Endothelial cell of umbilical vein (primary cell): ENCODE results near the gene ZNF556. TPM values are rescaled to one million over a fixed set of nuclear protein-coding genes. Genes with fewer than 3 reads are reported as not detected.

Experiments
- BruUV-seq: library from RNA; stranded (reverse); fragments of 400-500 nt; replicated peaks from 2 replicates; lab custom pipeline; 2021; lab: Mats Ljungman, UMichigan
- CTCF ChIA-PET: fragments of 300-600, 350-600 bp; sonication (Branson Sonifier 250); formaldehyde crosslinking; loops from one replicate; lab custom pipeline; 2021; ENCODE audit warnings: antibody characterized with exemption, inconsistent platforms; lab: Charles Lee
- POLR2A ChIA-PET: fragments of 300-600, 350-600 bp; sonication (Branson Sonifier 250); formaldehyde crosslinking; loops from one replicate; lab custom pipeline; 2021; ENCODE audit warnings: antibody characterized with exemption, inconsistent platforms; lab: Charles Lee
- DNase-seq: peaks from one replicate; pipeline ENCODE4 v3.0.0-alpha.2; 2011; ENCODE audit warnings: low read depth, low spot score
- FAIRE-seq: peaks from 2 replicates; lab custom pipeline; 2011; peaks lifted over from hg19 to GRCh38; lab: Jason Lieb, UNC
- H2AFZ ChIP-seq: 2 replicates; pipeline ENCODE4 v1.6.0; 2012; ENCODE audit warnings: low read depth, low read length, control low read depth, inconsistent platforms
- H3K27ac ChIP-seq: 2 replicates; pipeline ENCODE4 v1.5.1; 2011; ENCODE audit warnings: low read depth, mild to moderate bottlenecking, control low read depth, low read length, moderate library complexity; ENCODE audit not compliant: insufficient read depth
- H3K27me3 ChIP-seq, 2 experiments: 2 replicates each; pipeline versions ENCODE4 v1.6.0 to v1.6.1; 2011; ENCODE audit warnings: low read length in 2 of 2, mixed read lengths in 1 of 2; ENCODE audit not compliant: control insufficient read depth in 2 of 2, insufficient read depth in 2 of 2
- H3K36me3 ChIP-seq, 2 experiments: 2 replicates in 1 of 2; 3 replicates in 1 of 2; pipeline ENCODE4 v1.5.1; 2011; ENCODE audit warnings: low read length in 2 of 2, mild to moderate bottlenecking in 1 of 2, moderate library complexity in 1 of 2; ENCODE audit not compliant: control insufficient read depth in 2 of 2, insufficient read depth in 2 of 2; ENCODE audit errors: extremely low read depth in 1 of 2
- H3K4me1 ChIP-seq: 3 replicates; pipeline ENCODE4 v1.5.1; 2011; ENCODE audit warnings: mild to moderate bottlenecking, low read length; ENCODE audit not compliant: control insufficient read depth, insufficient read depth; ENCODE audit errors: extremely low read depth
- H3K4me2 ChIP-seq: 2 replicates; pipeline ENCODE4 v1.6.1; 2011; ENCODE audit warnings: low read length, control low read depth, mixed read lengths; ENCODE audit not compliant: insufficient read depth
- H3K4me3 ChIP-seq, 3 experiments: fragments of 200-600 bp in 1 of 3; sonication (generic), shearing (Covaris generic) in 1 of 3; replicated peaks in 1 of 3; 2 replicates each; pipeline ENCODE4 v1.5.1; 2011 to 2016; ENCODE audit warnings: control low read depth in 3 of 3, low read length in 3 of 3, mild to moderate bottlenecking in 2 of 3, inconsistent platforms in 1 of 3, low read depth in 1 of 3, moderate library complexity in 1 of 3; ENCODE audit not compliant: insufficient read depth in 1 of 3
- H3K79me2 ChIP-seq: 2 replicates; pipeline ENCODE4 v1.6.0; 2012; ENCODE audit warnings: low read length, inconsistent platforms; ENCODE audit not compliant: control insufficient read depth, insufficient read depth
- H3K9ac ChIP-seq: replicated peaks from 2 replicates; pipeline ENCODE3; 2011; ENCODE audit warnings: low read length, control low read depth; ENCODE audit not compliant: insufficient read depth; ENCODE audit errors: extremely low read depth
- H3K9me1 ChIP-seq: replicated peaks from 3 replicates; pipeline ENCODE4 v1.6.0; 2011; ENCODE audit warnings: mild to moderate bottlenecking, low read length; ENCODE audit not compliant: control insufficient read depth, insufficient read depth; ENCODE audit errors: extremely low read depth
- H3K9me3 ChIP-seq: replicated peaks from 2 replicates; pipeline ENCODE4 v1.5.1; 2012; ENCODE audit warnings: low read length, inconsistent platforms; ENCODE audit not compliant: control insufficient read depth, insufficient read depth
- H4K20me1 ChIP-seq: replicated peaks from 2 replicates; pipeline ENCODE3; 2011; ENCODE audit warnings: mild to moderate bottlenecking, low read length; ENCODE audit not compliant: control insufficient read depth, insufficient read depth; ENCODE audit errors: extremely low read depth
- EZH2 ChIP-seq: IDR thresholded peaks from 2 replicates; pipeline ENCODE4 v1.6.1; 2012; ENCODE audit warnings: borderline replicate concordance, low read depth, mild to moderate bottlenecking, moderate library complexity, low read length, inconsistent platforms; ENCODE audit not compliant: severe bottlenecking
- FOS ChIP-seq: IDR thresholded peaks from 2 replicates; pipeline ENCODE4 v1.6.1; 2011; ENCODE audit warnings: mild to moderate bottlenecking, low read length, moderate library complexity, borderline replicate concordance; ENCODE audit not compliant: insufficient read depth
- GATA2 ChIP-seq: IDR thresholded peaks from 2 replicates; pipeline ENCODE4 v1.7.0; 2011; ENCODE audit warnings: low read depth, mild to moderate bottlenecking, moderate library complexity, mixed read lengths, low read length; ENCODE audit not compliant: insufficient read length, insufficient read depth
- JUN ChIP-seq: IDR thresholded peaks from 2 replicates; pipeline ENCODE4 v1.6.1; 2011; ENCODE audit warnings: borderline replicate concordance, low read depth; ENCODE audit not compliant: insufficient read length, insufficient read depth
- MYC ChIP-seq: IDR thresholded peaks from one replicate; pipeline ENCODE4 v1.6.1; 2011; ENCODE audit warnings: mild to moderate bottlenecking, low read depth, low read length
- POLR2A ChIP-seq: IDR thresholded peaks from 2 replicates; pipeline ENCODE4 v1.6.1; 2012; ENCODE audit warnings: low read depth, mild to moderate bottlenecking, control low read depth, low read length
- POLR2AphosphoS5 ChIP-seq: IDR thresholded peaks from 2 replicates; pipeline ENCODE4 v1.6.1; 2012; ENCODE audit warnings: low read depth, mild to moderate bottlenecking, control low read depth, low read length, moderate library complexity; ENCODE audit not compliant: insufficient read depth
- dilution Hi-C: fragments of 300-500 bp; cut with MboI; formaldehyde crosslinking; loops from one replicate; pipeline ENCODE4 v1.15.0; 2019; ENCODE audit warnings: low sequenced_read_pairs; ENCODE audit not compliant: extremely low pct_ligation_motif_present
- intact Hi-C: fragments of 100-400 bp; cut with micrococcal nuclease; formaldehyde crosslinking; loops from one replicate; pipeline ENCODE4 v1.10.0; 2022
- polyA plus RNA-seq, 4 experiments: library from polyadenylated mRNA; depleted of rRNA in 3 of 4; stranded (reverse) in 3 of 4; unstranded in 1 of 4; fragments of >200 nt; gene quantifications; 2 replicates each; pipeline versions ENCODE4 v1.2.1 to v1.2.3, GENCODE V29; 2011 to 2012; ENCODE audit warnings: missing spikeins in 1 of 4
- total RNA-seq: library from RNA; stranded (reverse); gene quantifications from 2 replicates; pipeline ENCODE4 v1.2.3, GENCODE V29; 2021
- TF ChIP-seq, protein P1 (sequence below), 2 donors: IDR thresholded peaks; 1 replicate in 1 of 2; 2 replicates in 1 of 2; pipeline ENCODE4 v1.5.1; 2011; ENCODE audit warnings: low read length in 2 of 2, mild to moderate bottlenecking in 2 of 2, moderate library complexity in 2 of 2, control low read depth in 1 of 2, inconsistent platforms in 1 of 2, low read depth in 1 of 2; ENCODE audit not compliant: insufficient read depth in 1 of 2; ENCODE audit errors: extremely low read depth in 1 of 2
- TF ChIP-seq, protein P2 (sequence below): IDR thresholded peaks from 2 replicates; pipeline ENCODE4 v1.6.1; 2011; ENCODE audit not compliant: insufficient read depth, insufficient read length

The ZNF556 gene
- total and polyA plus RNA-seq, 2 donors (not counting 3 experiments of a cell fraction or from before 2014, with no cell fraction given) = 0.01 TPM; not detected in 1

DNA sequence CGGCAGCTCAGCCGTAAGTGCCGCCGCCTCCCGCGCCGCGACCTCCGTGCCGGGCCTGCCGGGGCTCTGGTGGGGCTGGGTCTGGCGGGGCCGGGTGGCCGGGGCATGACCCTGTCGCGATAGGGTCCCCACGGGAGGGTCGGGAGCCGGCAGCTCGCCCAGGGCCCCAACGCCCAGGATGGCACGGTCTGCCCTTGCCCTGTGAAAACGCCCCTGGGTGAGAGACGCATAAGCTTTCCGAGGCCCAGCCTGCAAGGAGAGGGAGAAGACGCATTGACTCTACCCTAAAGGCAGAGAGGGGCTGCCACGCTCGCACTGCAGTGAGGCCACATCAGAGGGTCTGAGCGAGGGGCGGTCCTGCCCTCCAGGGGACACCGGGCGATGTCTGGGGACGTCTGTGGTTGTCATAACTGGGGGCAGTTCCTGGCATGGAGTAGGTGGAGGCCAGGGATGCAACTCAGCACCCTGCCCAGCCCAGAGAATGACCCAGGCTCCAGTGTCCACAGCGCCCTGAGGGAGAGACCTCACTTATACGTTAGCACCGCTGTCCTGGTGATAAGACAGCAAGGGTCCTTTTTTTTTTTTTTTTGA, 46.9 kb upstream of the ZNF556 start:
- peaks cover 3% of the 10 kb centered on the region for H3K4me1 ChIP-seq
- H3K36me3 ChIP-seq = peaks cover 0 to 3% of the 10 kb centered on the region in 2 experiments
- TF ChIP-seq, protein P1, sequence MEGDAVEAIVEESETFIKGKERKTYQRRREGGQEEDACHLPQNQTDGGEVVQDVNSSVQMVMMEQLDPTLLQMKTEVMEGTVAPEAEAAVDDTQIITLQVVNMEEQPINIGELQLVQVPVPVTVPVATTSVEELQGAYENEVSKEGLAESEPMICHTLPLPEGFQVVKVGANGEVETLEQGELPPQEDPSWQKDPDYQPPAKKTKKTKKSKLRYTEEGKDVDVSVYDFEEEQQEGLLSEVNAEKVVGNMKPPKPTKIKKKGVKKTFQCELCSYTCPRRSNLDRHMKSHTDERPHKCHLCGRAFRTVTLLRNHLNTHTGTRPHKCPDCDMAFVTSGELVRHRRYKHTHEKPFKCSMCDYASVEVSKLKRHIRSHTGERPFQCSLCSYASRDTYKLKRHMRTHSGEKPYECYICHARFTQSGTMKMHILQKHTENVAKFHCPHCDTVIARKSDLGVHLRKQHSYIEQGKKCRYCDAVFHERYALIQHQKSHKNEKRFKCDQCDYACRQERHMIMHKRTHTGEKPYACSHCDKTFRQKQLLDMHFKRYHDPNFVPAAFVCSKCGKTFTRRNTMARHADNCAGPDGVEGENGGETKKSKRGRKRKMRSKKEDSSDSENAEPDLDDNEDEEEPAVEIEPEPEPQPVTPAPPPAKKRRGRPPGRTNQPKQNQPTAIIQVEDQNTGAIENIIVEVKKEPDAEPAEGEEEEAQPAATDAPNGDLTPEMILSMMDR (IDR thresholded peaks at IDR 0.05; ENCODE audit: extremely low read depth in 1 of 2, insufficient read depth in 1 of 2, low read depth in 1 of 2, low read length in 2 of 2) = no peak
- TF ChIP-seq FOS = no peak
- TF ChIP-seq POLR2AphosphoS5 = no peak
- TF ChIP-seq POLR2A = no peak
- no peak for TF ChIP-seq GATA2
- no peak for TF ChIP-seq EZH2
- TF ChIP-seq, protein P2, sequence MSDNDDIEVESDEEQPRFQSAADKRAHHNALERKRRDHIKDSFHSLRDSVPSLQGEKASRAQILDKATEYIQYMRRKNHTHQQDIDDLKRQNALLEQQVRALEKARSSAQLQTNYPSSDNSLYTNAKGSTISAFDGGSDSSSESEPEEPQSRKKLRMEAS = no peak
- no peak for TF ChIP-seq JUN
- no peak for TF ChIP-seq MYC
- intact Hi-C loops (no loop called here), dilution Hi-C loops (no loop called here)
- H3K27me3 ChIP-seq = no peaks in the 10 kb centered on the region
- H3K9me3 ChIP-seq = no peaks in the 10 kb centered on the region
- no peak for FAIRE-seq
- ChIA-PET CTCF (interaction anchor here (1.1 to 1.2 kb wide), 3 partner anchors 21 to 35 kb away, joined by 3 to 5 read pairs (median 4); partner anchors contain the start of genes THOP1 and ZNF555), POLR2A (no interaction called here)
- peak overlapping the region; percentile 75 for H2AFZ ChIP-seq
- H3K4me2 ChIP-seq = peak overlapping the region; percentile 80
- peak overlapping the region; percentile 36 for H3K9ac ChIP-seq
- H3K4me3 ChIP-seq = peak overlapping the region; percentile 52 to 86 (median 54)
- no peak overlapping the region for H3K27ac ChIP-seq
- H3K79me2 ChIP-seq = no peaks in the 10 kb centered on the region
- no peaks in the 10 kb centered on the region for H3K9me1 ChIP-seq
- H4K20me1 ChIP-seq = no peaks in the 10 kb centered on the region
- peak; percentile 8 for DNase-seq
- BruUV-seq = no TSS peak
